NCI-H128 (cell line): ENCODE data around the gene BHLHE40.

Source experiments
- DNase-seq: peaks from one replicate; lab custom pipeline; 2025; ENCODE audit not compliant: unreplicated experiment; lab: John Stamatoyannopoulos, UW

The BHLHE40 gene

DNA sequence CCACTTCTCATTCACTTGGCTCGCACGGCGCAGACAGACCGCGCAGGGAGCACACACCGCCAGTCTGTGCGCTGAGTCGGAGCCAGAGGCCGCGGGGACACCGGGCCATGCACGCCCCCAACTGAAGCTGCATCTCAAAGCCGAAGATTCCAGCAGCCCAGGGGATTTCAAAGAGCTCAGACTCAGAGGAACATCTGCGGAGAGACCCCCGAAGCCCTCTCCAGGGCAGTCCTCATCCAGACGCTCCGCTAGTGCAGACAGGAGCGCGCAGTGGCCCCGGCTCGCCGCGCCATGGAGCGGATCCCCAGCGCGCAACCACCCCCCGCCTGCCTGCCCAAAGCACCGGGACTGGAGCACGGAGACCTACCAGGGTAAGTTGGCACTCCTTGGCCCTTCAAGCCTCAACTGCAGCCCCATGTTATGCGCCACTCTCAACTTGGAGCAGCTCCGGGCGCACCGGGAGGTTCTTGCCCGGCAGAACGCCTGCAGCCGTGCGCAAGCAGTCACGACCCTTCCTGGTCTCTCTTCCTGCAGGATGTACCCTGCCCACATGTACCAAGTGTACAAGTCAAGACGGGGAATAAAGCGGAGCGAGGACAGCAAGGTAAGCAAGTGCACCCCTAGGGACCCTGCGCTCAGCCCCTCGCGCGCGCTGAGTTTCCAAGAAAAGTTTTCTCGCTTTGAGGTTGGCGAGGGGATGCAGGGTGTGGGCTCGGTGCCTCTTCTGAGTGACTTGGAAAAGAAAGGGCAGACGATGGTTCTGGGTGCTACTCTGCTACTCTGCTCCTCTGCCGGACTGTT is at the start of gene BHLHE40:
Gene BHLHE40 (plus strand): TSS at position 10 of the 801 bp plus-strand sequence. CDS start 282 bp downstream, at position 292.
- no peak for DNase-seq

DNA sequence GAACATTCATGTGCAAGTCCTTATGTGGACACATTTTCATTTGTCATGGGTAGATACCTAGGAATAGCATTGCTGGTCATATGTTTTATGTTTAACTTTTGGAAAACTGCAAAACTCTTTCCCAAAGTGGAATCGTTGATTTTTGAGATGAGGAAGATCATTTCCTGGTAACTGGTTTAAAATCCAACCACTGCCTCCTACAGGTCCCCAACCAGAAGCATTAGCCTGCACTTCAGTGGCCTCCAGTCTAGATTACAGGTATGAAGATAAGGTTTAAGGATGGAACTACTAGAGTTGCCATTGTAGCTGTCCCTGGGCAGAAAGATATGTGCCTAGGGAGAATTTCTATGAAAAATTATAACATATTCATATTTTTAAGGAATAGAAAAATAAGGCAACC is 48.7 kb upstream of the BHLHE40 start:
- no peak for DNase-seq

DNA sequence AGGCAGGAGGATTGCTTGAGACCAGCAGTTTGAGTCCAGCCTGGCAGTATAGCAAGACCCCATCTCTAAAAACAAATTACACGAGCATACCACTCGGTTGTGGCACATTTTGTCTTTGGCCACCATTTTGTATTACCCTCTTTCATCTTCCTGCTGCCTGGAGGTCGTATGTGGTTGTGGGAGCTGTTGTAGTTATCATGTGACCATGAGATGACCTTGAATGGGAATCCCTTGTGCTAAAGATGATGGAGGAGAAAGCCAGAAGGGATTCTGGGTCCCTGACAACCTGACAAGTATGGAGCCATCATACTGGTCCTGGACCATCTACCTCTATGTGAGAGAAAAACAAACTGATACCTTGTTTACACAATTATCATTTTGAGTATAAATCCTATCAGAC is 45.2 kb upstream of the BHLHE40 start:
- DNase-seq = no peak

DNA sequence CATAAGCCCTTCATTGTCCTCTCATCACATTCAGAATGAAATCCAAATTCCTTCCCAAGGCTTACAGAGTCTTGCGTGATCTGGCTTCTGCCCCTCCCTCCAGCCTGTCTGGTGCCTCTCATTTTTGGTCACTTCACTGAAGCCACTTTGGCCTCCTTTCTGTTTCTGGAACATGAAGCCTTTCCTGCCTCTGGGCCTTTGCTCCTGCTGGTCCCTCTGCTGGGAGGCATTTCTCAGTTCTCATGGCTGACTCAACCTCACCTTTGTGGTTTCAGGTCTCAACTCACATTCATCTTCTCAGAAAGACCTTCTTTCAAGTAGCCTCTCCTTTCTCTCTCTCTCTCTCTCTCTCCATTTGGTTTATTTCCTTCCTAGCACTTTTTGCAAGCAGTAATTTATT is 43.9 kb upstream of the BHLHE40 start:
- DNase-seq = no peak

DNA sequence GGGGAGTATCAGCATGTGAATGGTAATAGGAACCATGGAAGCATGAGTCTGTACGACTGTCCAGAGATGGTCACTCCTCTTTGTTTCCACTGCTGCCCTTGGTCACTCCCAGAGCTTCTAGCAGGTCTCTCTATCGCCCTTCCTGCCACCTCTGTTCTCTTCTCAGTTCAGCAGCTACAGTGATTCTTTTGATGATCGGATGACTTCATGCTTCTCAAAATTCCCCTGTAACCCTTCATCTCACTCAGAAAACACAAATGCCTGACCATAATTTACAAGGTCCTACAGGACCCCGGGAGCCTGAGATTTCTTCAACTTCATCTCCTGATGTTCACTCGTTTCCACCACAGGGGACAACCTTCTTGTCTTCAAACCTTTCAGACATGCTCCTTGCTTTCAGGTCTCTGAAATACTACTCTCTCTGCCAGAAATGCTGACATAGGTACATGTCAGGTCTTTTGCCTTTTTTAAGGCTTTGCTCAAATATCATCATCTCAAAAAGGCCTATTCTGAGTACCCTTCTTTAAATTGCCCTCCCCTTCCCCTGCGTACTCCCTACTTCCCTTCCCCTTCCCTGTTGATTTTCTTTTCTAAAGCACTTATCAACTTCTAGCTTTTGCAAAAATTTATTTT is 42.1 kb upstream of the BHLHE40 start:
- no peak for DNase-seq

DNA sequence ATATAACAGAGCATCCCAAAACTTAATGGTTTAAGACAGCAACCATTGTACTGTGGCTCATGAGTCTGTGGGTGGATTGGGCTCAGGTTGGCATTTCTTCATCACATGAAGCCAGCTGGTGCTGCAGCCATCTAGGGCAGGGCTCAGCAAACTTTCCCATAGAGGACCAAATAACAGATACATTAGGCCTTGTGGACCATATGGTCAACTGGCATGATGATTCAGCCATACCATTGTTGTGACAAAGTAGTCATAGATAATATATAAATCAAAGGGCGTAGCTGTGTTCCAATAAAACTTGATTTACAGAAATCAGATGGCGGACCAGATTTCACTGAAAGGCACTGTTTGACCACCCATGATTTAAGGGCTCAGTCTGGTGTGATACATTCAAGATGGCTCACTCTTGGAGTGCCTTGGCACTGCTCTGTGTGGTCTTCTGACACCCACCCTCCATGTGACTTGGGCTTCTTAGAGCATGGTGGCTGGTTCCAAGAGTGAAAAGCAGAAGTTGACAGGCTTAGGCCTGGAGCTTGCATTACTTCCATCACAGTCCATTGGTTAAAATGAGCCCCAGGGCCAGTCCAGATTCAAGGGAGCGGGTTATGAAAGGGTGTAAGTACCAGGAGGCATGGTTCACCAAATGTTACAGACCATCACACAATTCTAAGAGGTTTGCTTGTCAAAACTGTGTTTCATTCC is 40.8 kb upstream of the BHLHE40 start:
- no peak for DNase-seq

DNA sequence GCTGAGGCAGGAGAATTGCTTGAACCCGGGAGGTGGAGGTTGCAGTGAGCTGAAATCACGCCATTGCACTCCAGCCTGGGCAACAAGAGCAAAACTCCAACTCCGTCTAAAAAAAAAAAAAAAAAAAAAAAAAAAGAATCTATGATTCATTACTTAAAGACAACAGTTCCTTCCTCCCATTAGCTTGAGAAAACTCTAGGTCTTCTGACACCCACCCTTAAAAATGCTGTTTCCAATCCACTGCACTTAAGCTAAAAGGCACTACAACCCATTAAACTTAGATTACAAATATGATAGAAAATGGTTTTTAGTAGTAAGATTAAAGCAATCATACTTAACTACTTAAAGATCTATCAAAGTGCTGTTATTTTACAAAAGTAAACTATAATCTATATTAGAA is 40.0 kb upstream of the BHLHE40 start:
- DNase-seq = no peak

DNA sequence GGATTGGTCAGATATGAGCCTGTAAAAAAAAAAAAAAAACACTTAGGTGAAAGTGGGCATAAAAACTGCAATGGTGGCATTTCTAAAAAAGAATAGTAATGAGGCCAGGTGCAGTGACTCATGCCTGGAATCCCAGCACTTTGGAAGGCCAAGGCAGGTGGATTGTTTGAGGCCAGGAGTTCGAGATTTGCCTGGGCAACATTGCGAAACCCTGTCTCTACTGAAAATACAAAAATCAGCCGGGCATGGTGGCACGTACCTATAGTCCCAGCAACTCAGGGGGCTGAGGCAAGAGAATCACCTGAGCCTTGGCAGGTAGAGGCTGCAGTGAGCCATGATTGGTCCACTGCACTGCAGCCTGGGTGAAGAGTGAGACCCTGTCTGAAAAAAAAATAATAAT is 38.3 kb upstream of the BHLHE40 start:
- DNase-seq = no peak

DNA sequence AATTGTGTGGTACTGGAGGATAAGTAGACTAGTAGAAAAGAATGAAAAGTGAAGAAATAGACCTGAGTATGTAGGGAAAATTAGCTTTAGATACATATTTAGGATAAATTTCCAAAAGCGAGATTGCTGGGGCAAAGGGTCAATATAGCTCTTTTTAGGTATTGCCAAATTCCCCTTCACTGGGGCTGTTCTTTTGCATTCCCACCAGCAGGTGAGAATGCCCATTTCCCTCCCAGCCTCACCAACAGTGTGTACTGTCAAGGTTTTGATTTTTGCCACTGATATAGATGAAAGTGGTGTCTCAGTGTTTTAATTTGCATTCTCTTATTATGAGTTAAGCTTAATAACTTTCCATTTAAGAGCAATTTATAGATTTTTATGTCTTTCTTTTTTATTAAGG is 35.7 kb upstream of the BHLHE40 start:
- DNase-seq = no peak

DNA sequence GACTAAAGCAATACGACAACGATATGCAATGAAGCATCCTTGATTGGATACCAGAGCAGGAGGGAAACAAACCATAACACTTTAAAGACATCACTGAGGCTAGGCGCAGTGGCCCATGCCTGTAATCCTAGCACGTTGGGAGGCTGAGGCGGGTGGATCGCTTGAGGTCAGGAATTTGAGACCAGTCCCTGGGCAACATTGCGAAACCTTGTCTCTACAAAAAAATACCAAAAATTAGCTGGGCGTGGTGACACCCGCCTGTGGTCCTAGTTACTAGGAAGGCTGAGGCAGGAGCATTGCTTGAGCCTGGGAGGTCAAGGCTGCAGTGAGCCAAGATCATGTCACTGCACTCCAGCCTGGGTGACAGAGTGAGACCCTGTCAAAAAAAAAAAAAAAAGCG is 33.9 kb upstream of the BHLHE40 start:
- DNase-seq = no peak

DNA sequence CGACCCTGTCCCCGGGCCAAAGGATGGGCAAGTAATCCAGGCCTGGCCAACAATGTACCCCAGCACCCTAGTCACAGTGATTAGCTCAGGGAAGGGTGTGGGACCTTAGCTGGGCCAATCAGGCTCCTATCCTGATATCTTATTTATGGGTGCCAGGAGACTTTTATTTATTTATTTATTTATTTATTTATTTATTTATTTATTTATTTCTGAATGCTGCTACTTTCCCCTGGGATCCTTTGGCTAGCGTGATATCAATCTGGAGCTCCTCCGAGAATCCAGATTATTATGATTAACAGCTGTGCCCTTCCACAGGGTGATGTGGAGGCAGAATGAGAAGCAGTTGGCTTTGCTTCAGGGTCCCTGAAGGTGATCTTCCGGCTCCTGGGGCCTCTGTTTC is 32.2 kb upstream of the BHLHE40 start:
- no peak for DNase-seq

DNA sequence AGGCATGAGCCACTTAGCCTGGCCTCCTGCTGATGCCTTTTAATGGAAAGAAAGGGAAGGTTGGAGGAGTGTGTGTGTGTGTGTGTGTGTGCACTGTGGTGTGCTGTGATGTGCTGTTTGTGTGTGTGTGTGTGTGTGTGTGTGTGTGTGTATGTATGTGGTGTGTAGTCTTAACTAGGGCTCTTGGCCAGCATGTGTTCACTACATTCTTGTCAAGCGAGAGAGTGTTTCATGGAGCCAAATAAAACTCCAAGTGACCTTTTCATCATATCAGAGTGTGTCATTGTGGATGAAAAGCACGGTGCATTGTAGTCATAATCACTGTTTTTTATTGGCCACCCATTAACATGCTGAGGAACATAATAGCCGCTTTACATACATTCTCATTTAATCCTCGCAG is 30.8 kb upstream of the BHLHE40 start:
- DNase-seq = no peak

DNA sequence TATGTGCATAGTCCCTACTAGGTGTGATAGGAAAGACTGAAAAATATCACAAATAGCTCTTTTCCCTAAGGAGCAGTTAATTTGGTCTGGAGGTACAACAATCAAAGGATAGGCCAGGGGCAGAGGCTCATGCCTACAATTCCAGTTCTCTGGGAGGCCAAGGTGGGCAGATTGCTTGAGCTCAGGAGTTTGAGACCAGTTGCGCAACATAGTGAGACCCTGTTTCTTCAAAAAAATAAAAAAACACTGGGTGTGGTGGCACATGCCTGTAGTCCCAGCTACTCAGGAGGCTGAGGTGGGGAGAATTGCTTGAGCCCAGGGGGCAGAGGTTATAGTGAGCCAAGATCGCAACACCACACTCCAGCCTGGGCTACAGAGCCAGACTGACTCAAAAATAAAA is 30.2 kb upstream of the BHLHE40 start:
- DNase-seq = no peak

DNA sequence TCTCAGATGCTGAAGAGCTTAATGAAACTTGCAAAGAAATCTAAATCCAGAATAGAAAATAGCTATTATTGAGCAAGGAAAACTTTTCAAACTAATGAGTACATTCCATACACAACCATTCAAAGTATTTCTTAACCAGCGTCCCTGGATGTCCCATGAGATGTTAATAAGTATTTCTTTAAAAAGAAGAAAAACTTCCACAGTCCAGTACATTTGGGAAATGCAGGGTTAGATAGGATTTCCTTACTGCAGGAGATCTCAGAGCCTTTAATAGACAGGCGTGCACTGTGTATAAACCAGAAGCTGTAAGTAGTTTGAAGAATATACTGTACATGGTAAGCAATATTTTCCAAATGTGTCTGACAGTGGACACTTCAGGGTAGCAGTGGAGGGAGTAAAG is 29.6 kb upstream of the BHLHE40 start:
- DNase-seq = no peak

DNA sequence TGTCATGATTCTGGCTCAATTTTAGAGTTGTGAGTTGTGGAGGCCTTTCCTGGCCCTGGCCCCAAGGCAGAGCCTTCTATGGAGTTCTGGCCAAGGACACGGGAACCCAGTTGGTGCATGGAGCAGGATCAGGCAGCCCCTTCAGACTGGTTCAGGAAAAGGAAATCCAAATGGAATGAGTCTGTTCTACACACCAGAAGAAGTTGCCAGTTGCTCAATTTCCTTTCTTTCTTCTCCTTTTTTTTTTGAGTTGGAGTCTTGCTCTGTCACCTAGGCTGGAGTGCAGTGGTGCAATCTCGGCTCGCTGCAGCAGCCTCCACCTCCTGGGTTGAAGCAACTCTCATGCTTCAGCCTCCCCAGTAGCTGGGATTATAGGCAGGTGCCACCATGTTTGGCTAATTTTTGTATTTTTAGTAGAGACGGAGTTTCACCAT is 28.9 kb upstream of the BHLHE40 start:
- DNase-seq = no peak

DNA sequence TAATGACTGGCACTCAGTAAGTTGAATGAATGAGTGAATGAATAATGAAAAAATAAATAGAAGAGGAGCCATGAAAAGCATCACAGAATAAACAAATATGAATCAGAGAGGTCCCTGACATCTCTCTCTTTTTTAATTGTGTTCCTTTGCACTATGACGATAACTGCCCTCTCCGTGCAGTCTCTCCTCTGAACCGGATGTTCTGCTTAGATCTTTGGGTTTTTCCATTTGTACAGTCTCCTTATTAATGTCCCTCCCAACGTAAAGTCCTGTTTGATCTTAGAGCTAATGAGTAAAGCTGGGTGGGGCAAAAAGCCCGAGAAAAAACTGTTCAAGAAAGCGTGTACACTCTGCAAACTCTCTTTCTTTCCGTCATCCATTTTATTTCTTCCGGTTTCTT is 28.3 kb upstream of the BHLHE40 start:
- DNase-seq = no peak

DNA sequence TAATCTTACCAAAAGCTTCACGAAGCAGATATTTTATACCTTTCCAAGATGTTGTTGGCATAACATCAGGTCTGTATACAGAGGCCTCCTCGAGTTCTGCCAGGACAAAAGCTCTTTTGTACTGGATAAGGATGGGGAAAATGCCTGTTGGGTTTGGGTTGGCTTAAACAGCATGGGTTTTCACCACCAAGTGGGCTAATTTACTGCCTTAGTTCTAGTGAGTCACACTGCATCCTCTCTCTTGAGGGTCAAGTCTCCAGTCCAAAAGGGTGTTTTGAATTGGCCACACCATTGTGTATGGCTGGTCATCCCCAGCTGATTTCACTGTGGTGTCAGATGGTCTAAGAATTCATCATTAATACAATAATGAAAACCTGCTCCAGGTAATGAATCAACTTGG is 26.1 kb upstream of the BHLHE40 start:
- DNase-seq = no peak

DNA sequence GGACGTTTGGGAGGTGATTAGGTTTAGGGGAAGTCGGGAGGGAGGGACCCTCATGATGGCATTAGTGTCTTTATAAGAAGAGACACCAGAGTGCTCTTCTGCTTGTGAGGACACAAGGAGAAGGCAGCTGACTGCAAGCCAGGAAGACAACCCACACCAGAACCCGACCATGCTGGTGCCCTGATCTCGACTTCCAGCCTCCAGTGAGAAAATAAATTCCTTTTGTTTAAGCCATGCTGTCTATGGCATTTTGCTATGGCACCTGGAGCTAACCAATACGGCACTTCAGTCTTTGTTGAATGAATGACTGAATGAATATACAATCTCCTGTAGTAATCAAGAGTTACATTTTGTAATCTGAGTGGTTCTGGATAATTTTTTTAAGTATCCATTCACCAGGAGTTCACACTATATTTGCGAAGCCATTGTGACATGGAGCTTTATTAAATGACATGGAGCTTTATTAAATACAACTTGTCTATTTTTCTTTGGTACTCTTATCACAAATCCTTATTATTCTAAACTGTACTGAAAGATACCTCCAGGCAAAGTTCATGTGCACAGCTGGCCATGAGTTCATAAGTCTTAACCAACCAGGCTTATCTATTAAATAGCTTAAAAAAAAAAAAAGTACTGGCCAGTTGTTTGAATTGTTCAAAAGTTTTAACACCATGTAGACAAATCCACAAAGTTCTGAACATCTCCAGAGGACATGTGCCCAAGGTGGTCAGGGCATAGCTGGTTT is 24.8 kb upstream of the BHLHE40 start:
- DNase-seq = no peak

DNA sequence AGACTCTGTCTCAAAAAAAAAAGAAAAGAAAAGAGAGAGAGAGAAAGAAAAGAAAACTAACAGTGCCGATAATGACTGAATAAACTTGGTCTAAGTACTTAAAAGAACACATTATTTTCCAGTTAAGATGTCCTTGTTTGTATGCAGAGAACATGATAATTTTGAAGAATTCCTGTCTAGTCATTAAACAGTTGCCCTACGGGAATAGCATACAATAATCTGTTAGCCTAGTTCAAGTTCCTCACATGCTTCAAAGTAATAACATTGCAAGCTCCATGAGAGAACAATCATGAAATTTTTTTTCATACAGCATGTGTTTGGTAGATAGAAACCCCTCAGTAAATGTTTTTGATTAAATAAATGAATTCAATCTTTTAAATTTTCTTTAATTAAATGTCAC is 23.1 kb upstream of the BHLHE40 start:
- DNase-seq = no peak

DNA sequence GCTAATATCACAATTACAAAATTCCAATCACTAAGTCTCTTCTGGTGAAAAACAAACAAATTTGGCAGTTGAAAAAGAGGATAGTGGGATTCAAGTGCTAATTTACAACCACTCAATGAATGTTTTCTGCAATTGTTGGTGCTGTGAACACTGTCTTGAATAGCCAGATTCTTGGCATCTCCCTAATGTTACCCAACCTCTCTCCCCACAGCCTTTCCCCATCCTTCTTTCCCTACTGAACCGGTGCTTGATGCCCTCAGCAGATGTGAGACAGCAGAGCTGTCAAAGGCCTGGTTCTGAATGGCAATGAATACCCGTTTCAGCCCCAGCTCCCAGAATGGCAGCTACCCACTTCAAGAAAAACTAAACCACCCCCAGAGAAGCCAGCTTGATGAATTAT is 22.5 kb upstream of the BHLHE40 start:
- no peak for DNase-seq

DNA sequence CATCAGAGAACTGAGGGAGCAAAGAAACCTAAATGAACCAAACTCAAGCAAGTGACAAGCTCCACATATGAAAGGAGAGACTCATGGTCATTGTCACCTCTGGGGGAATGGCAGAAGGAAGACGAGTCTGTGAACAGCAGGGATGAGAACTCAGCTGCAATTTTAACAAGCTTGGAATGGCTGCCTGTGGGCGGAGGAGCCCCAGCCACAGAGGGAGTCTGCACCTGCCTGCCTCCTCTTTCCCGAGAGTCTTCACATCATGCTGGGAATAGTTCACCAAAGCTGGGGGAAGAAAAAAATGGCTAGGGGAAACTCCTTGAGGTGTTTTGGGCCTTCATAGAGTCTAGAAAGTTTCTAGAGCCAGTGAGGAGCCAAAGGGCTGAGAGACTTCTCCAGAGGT is 21.3 kb upstream of the BHLHE40 start:
- no peak for DNase-seq
